Stimulated activated CD8-positive, alpha-beta memory T cell treated with anti-CD3 and anti-CD28 coated beads, Interleukin-7, amount 100 ng/mL, for 4 hours (primary cell): ENCODE data around the gene TLE2.
"Not testable (repeated sequence)": the region's sequence is repeated elsewhere in the genome, so short reads cannot be mapped to it uniquely, and the experiment has no call there.

Experiments used
- DNase-seq, 2 donors: peaks; one replicate each; pipeline ENCODE4 v3.0.0-alpha.2; 2020; ENCODE audit warnings: low read depth in 2 of 2

The TLE2 gene

GRCh38 chr19:3014135-3014534, 14.9 kb downstream of the TLE2 start:
- DNase-seq, result no peak

- no peak for DNase-seq
These were observed 15.8 kb downstream of the TLE2 start for GRCh38 chr19:3013263-3013725.

- DNase-seq, result no peak
These were observed 16.3 kb downstream of the TLE2 start for GRCh38 chr19:3012621-3013262.

- DNase-seq, result not testable (repeated sequence)
These were observed 17.0 kb downstream of the TLE2 start for GRCh38 chr19:3012059-3012458.

GRCh38 chr19:3010871-3011270, 18.2 kb downstream of the TLE2 start:
- DNase-seq, result no peak

- no peak for DNase-seq
These were observed 20.1 kb downstream of the TLE2 start for GRCh38 chr19:3008994-3009393.

- no peak for DNase-seq
These were observed 21.1 kb downstream of the TLE2 start for GRCh38 chr19:3007975-3008374.

- peak in 1 of 2 donors; percentile 2 for DNase-seq
These were observed 22.9 kb downstream of the TLE2 start for GRCh38 chr19:3006075-3006767.

GRCh38 chr19:3005345-3005744, 23.7 kb downstream of the TLE2 start:
- no peak for DNase-seq

GRCh38 chr19:3004522-3004921, 24.6 kb downstream of the TLE2 start:
- DNase-seq, result no peak

GRCh38 chr19:3003046-3003445, 26.0 kb downstream of the TLE2 start:
- DNase-seq, result no peak

GRCh38 chr19:3001235-3001800, 27.8 kb downstream of the TLE2 start:
- DNase-seq, result no peak

- no peak for DNase-seq
These were observed 30.4 kb downstream of the TLE2 start for GRCh38 chr19:2998642-2999041.

GRCh38 chr19:2997720-2998119, 31.4 kb downstream of the TLE2 start:
- no peak for DNase-seq

GRCh38 chr19:2994588-2995131, 34.4 kb downstream of the TLE2 start:
- DNase-seq, result no peak

- no peak for DNase-seq
These were observed 35.5 kb downstream of the TLE2 start for GRCh38 chr19:2993579-2993978.

GRCh38 chr19:2992958-2993357, 36.1 kb downstream of the TLE2 start:
- no peak for DNase-seq

GRCh38 chr19:2992333-2992732, 36.7 kb downstream of the TLE2 start:
- not testable (repeated sequence) for DNase-seq

GRCh38 chr19:2989236-2989946, 39.7 kb downstream of the TLE2 start:
- DNase-seq, result no peak

GRCh38 chr19:2988568-2988967, 40.5 kb downstream of the TLE2 start:
- no peak for DNase-seq

- no peak for DNase-seq
These were observed 41.3 kb downstream of the TLE2 start for GRCh38 chr19:2987797-2988196.

GRCh38 chr19:2986951-2987524, 42.0 kb downstream of the TLE2 start:
- DNase-seq, result no peak
